Gastrocnemius medialis (tissue), 4 donors: ENCODE results near the gene FFAR3.

ENCODE experiments used
- CTCF ChIP-seq, 5 experiments: fragments of 450-650 bp in 3 of 5; fragments of 200-600 bp in 2 of 5; sonication (generic) in 2 of 5; IDR thresholded peaks in 4 of 5; conservative IDR thresholded peaks in 1 of 5; 1 replicate in 4 of 5; 2 replicates in 1 of 5; pipeline ENCODE4 v1.5.1; 2016 to 2019; ENCODE audit warnings: antibody characterized with exemption in 5 of 5, mild to moderate bottlenecking in 3 of 5, moderate library complexity in 3 of 5
- POLR2A ChIP-seq, 2 donors: fragments of 450-650 bp; IDR thresholded peaks; one replicate each; pipeline ENCODE4 v1.6.1; 2017; ENCODE audit warnings: antibody characterized with exemption in 2 of 2, mild to moderate bottlenecking in 2 of 2, moderate library complexity in 2 of 2

- TF ChIP-seq POLR2A (IDR thresholded peaks at IDR 0.05) (no peak), CTCF (IDR thresholded peaks at IDR 0.05 in 4 of 5, conservative IDR thresholded peaks at IDR 0.05 in 1 of 5) (no peak)
Measured at GRCh38 chr19:35362261-35363000, 4.2 kb downstream of the FFAR3 start.
